Fibroblast of peridontal ligament (primary cell): ENCODE data around the gene PTPRK.

Experiments
- DNase-seq: peaks from one replicate; pipeline ENCODE4 v3.0.0-alpha.2; 2010; ENCODE audit errors: extremely low read depth

Gene PTPRK

GRCh38 chr6:128073389-128073788, 447.0 kb downstream of the PTPRK start:
- no peak for DNase-seq

- DNase-seq, result no peak
These were observed 449.2 kb downstream of the PTPRK start for GRCh38 chr6:128071212-128071611.

- peak; percentile 41 for DNase-seq
These were observed 450.0 kb downstream of the PTPRK start for GRCh38 chr6:128070406-128070805.

- DNase-seq, result peak; percentile 89
These were observed 451.2 kb downstream of the PTPRK start for GRCh38 chr6:128069188-128069587.

- no peak for DNase-seq
These were observed 452.3 kb downstream of the PTPRK start for GRCh38 chr6:128068119-128068479.

GRCh38 chr6:128067446-128068118, 452.8 kb downstream of the PTPRK start:
- no peak for DNase-seq

- no peak for DNase-seq
These were observed 455.3 kb downstream of the PTPRK start for GRCh38 chr6:128065072-128065471.

- no peak for DNase-seq
These were observed 455.9 kb downstream of the PTPRK start for GRCh38 chr6:128064540-128064895.

GRCh38 chr6:128063850-128064539, 456.4 kb downstream of the PTPRK start:
- no peak for DNase-seq

- no peak for DNase-seq
These were observed 457.4 kb downstream of the PTPRK start for GRCh38 chr6:128062882-128063603.

GRCh38 chr6:128057946-128058345, 462.5 kb downstream of the PTPRK start:
- DNase-seq, result peak; percentile 79

GRCh38 chr6:128057541-128057940, 462.9 kb downstream of the PTPRK start:
- DNase-seq, result no peak

GRCh38 chr6:128053109-128053508, 467.3 kb downstream of the PTPRK start:
- no peak for DNase-seq

GRCh38 chr6:128047989-128048388, 472.4 kb downstream of the PTPRK start:
- DNase-seq, result no peak

- DNase-seq, result no peak
These were observed 474.4 kb downstream of the PTPRK start for GRCh38 chr6:128046033-128046432.

- no peak for DNase-seq
These were observed 480.9 kb downstream of the PTPRK start for GRCh38 chr6:128039543-128039942.

GRCh38 chr6:128036808-128037570, 483.4 kb downstream of the PTPRK start:
- peak; percentile 82 for DNase-seq

- DNase-seq, result peak; percentile 34
These were observed 487.2 kb downstream of the PTPRK start for GRCh38 chr6:128033156-128033555.

- DNase-seq, result no peak
These were observed 488.4 kb downstream of the PTPRK start for GRCh38 chr6:128032042-128032441.

- DNase-seq, result no peak
These were observed 490.6 kb downstream of the PTPRK start for GRCh38 chr6:128029826-128030225.

GRCh38 chr6:128028183-128028582, 492.2 kb downstream of the PTPRK start:
- no peak for DNase-seq

GRCh38 chr6:128025478-128025877, 494.9 kb downstream of the PTPRK start:
- no peak for DNase-seq
